Fibroblast of skin of left quadriceps (primary cell): ENCODE results near the gene KIAA1328.

Source experiments
- DNase-seq, 2 experiments: peaks; one replicate each; pipeline ENCODE4 v3.0.0-alpha.2; 2013; ENCODE audit warnings: low read depth in 2 of 2

KIAA1328 gene

DNA sequence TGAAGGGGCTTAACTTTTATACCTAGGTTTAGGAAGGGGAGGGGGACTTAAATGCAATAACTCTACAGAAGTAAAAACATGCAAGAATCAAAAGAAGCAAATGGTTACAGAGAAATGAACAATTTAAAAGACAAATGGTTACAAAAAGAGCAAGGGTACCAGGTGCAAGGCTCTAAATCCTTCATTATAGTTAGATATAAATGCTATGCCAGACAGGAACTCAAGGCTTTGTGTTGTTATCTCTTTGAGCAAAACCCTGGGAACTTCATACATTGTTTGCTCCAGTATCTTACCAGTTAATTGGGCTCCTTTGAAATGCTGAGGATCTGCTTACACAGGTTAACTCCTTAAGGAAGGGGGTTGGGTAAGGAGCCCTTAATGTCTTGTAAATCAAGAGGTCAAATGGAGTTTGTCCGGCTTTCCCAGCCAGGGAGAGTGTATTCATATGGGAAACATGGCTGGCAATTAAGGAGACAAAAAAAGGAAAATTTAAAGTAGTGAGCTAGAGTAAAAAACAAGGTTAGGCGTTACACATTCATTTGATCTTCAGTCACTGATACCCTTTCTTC lies 389.2 kb downstream of the KIAA1328 start:
- DNase-seq: no peak

DNA sequence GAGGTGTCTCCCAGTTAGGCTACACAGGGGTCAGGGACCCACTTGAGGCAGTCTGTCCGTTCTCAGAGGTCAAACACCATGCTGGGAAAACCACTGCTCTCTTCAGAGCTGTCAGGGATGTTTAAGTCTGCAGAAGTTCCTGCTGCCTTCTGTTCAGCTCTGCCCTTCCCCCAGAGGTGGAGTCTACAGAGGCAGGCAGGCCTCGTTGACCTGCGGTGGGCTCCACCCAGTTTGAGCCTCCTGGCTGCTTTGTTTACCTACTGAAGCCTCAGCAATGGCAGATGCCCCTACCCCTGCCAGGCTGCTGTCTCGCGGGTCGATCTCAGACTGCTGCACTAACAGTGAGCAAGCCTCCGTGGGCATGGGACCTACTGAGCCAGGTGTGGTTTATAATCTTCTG lies 390.3 kb downstream of the KIAA1328 start:
- DNase-seq: no peak

DNA sequence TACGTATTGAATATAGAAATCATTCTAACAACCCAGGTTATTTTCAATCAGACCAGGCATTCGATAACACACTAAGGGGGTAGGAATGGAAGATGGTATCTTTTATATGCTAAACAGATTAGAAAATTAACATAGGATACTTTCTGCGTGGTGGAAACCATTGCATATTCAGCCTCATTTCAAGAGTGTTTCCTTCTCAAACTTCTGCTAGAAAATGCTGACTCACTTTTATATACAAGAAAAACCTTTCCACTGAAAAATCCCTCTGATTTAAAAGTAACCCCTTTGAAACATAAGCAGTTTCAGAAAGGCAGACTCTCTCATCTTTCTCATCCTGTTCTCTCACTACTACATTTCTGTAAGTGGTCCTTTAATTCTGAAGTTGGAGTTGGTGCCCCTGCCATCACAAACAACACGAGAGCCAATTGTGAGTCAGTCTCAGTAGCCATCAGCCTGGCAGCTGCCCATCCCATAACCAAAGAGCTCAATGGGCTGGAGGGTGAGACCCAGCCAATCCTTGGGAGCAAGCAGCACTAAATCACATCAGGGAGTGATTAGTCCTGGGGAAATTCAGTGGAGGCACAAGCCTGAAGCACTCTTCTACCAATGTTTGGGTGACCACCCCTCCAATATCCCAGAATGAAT lies 393.5 kb downstream of the KIAA1328 start:
- DNase-seq: no peak

GRCh38 chr18:37222999-37223378 lies 394.1 kb downstream of the KIAA1328 start:
- DNase-seq: no peak

- DNase-seq: no peak
Measured at GRCh38 chr18:37225279-37225678, 396.4 kb downstream of the KIAA1328 start.

DNA sequence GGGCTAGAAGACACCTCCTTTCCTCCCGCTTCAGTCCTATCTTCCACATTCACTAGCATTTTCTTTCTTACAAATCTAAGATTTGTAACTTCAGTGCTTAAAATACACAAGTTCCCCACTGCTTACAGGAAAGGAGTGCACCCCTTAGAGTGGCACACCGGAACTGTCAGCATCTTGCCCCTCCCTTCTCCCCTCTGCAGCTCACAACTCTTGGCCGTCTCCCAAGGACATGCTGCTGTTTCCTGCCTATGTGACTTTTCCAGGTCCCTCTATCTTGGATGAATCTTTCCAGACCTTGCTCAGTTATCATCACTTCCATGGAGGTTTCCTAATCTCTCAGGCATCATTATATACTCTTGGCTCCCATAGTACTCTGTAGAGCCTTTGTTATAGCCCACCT lies 401.8 kb downstream of the KIAA1328 start:
- DNase-seq: no peak

GRCh38 chr18:37231251-37231650 lies 402.3 kb downstream of the KIAA1328 start:
- no peak for DNase-seq

DNA sequence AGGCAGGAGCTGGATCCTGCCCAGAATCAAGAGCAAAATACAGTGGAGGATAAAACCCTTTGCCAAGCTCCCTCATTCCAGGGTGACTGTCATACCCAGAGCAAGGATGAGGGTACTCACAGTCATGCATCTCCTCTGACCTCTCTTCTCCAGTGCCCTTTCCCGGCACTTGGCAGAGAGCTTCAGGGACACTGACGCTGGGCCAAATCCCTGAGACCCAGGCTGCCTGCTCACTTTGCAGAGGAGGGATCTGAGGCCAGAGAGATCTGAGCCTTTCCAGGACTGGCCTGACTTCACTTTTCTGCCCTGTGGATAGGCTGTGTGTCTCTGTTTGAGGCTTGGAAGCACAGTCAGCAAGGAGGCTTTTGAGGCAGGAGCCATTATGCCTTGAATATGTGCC lies 406.7 kb downstream of the KIAA1328 start:
- DNase-seq: no peak

DNA sequence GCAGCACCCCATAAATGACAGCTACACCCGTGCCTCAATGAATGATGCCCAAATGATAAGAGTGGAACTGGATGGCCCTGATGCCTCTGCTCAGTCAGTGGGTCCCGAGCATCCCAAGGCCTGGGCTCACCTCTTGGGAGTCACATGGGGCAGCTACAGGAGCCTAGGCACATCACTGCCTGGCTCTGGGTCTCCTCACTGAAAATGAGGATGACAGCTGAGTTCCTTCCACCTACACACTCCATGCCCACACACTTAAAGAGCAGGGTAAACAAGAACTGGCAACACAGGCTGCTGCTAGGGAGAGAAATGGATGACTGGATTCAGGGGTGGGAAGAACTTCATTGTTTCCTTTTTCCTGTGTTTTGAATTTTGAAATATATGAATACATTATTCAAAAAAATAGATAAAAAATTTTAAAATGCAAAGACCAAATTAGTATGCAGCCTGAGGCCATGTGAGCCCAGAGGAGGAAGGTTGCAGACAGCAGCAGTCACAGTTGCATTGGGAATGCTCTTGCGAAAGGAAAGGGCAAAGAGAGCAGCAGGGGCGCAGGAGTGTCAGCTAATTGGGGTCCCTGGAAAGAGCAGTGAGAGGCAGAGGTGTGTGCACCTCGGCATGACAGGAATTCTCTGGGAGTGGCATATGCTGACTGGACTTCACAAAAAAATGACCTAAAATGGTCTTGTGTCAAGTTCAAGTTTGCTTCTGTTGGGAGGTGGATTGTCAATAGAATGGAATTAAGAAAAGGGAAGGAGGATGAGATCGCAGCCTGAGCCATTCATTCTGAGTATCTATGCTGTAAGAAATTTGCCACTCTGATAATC lies 409.6 kb downstream of the KIAA1328 start:
- no peak for DNase-seq

GRCh38 chr18:37242091-37242490 lies 413.2 kb downstream of the KIAA1328 start:
- DNase-seq: no peak

GRCh38 chr18:37242826-37243560 lies 414.1 kb downstream of the KIAA1328 start:
- no peak for DNase-seq

DNA sequence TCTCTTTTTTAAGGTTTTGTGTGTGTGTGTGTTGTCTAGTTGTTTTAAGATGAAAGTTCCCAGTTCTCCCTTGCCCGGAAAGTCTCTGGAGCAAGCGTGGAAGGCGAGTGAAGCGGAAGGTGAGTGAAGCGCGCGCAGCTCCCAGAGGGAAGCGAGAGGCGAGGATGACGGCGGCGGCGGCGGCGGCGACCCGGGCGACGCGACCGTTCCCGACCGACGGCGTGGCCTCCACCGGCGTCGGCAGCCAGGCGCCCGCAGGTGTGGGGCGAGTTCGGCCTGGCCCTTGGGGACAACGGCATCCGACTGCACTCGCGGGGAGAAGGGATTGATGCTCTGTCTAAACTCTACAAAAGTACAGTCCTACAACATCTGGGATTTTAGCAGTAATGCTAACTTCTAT lies 414.8 kb downstream of the KIAA1328 start:
- no peak for DNase-seq

DNA sequence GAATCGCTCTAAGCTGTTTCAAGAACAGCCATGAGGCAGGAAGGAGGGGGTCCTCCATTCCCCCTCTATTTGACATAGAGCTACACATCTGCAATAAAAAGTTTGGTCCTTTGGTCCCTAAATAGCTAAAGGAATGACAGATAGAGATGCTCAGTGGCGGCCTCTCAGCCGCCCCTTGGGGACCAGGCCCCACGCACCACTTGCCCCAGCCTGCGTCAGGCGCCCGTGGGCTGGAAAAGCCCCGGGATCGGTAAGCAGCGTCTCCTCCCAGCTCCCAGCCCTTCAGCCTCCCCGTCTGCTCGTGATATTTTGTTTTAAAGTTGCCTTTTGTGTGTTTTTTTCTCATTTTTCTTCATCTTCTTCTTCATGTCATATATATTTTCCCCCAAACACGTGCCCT lies 415.7 kb downstream of the KIAA1328 start:
- no peak for DNase-seq

GRCh38 chr18:37246779-37247340 lies 417.9 kb downstream of the KIAA1328 start:
- DNase-seq: no peak

DNA sequence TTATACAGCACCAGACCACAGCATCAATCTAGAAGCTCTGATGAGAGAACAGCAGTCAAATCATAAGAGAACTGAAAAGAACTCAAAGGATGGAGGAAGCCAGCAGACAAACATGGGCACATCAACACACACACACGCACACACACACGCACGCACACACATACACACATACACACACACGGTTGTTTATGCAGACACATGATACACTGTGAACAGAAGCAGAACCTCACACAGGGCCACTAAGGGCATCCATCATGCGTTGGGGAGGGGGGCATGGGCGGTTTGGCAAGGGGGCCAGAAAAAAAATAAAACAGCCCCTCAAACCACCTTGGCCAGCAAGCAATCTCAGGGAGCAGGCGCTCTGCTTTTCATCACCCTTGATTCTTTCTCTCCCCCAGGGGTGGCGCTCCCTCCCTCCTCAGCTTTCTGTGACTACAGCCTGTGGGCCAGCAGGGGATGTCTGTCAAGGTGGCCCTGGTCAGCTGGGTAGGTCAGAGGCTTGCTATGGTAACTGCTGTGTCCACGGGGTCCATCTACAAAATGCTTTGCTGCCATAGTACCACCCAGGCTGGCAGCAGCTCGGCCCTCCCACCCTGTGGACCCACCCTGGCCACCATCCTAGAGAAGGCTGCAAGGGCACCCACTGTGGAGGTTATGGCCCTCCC lies 418.7 kb downstream of the KIAA1328 start:
- DNase-seq: no peak

GRCh38 chr18:37248281-37248680 lies 419.4 kb downstream of the KIAA1328 start:
- no peak for DNase-seq

DNA sequence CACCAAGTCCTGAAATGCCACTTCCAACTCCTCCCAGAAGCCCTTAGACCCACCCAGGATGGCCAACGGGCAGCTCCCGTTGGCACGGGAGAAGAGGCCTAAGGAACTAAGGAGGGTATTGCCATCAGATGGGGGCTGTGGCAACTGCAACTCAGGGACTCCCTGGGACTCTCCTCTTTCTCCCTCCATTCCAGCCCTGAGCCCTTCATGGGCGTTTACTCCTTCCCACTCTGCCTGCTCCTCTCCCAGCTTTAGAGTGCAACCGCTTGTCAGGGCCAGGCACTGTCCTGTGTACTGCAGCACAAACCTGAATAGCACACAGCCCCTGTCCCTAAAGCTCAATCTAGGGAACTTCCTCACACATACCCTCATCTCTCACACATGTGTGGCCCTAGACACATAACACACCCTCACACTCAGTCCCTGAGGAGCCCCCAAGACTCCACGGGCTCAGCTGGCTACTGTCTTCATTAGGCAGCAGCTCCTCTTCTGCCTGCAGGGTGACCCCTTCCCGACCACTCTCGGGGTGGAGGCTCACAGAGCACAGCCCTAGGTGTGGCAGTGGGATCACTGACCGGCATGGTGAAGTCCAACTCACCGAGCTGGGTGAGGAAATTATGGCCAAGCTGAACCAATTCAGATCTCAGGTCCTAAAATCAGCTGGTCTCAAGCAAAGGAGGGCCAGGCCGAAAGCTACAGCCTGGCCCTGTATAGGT lies 420.4 kb downstream of the KIAA1328 start:
- DNase-seq: no peak

DNA sequence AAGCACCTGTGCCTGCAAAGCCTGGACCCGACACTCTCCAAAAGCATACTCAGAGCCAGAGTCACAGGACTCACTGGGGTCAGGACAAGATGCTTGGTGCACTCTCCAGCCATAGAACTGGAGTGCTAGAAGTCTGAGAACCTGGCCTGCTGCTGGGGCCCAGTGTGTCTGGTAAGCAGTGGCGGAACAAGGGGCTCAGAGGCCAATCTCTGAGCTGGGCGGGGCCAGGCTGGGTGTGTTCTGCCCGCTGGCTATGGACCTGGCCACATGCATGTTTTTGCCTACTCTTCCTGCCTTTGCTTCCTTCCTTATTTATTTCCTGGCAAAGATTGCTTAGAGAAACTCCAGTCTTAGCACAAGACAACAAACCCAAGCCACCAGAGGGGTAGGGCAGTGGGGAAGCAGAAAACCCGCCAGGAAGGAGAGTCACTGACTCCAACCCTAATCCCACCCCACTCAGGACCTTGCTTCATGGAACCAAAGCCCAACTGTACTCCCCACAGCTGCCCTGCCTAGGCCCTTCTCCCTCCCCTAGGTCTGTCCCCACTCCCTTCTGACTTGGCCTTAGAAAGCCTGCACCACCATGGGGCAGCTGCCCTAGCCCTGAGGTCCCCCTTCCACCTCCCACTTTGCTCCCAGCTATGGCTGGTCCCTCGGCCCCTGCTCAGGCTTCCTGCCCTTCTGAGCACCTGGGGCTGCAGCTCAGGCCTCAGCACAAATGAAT lies 421.1 kb downstream of the KIAA1328 start:
- DNase-seq: no peak

DNA sequence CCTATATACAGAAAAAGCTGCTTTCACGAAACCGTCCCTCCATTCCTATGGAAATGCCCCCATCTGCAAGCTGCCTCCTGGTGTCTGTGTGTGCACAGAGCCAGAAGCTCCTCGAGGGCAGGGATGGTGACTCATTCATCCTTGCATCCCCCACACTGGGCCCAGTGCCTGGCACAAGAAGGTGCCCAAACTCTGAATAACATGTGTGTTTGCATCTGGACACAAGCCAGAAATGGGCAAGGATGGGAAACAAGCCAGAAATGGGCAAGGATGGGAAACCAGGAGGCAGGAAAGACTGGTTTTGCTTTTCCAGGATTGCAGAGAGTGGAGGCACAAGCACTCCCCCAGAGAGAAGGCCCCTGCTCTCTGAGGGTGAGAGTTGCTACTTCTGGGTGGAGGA lies 422.8 kb downstream of the KIAA1328 start:
- DNase-seq: no peak

DNA sequence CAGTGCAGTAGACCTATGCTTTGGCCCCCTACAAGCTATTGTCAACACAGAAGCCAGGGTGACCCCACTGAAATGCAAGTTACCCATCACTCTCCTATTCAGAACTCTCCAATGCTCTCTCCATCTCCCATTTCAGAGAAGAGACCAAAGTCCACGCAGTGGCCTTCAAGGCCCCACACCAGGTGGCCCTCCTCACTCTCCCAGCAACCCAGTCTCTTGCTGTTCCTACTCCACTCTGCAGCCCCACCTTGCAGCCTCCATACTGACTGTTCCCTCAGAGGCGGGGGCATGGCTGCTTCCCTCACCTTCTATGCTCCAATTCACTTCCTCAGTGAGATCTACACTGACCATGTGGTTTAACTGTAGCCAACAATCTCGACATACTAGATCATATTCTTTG lies 423.4 kb downstream of the KIAA1328 start:
- no peak for DNase-seq
